HG03432 (cell line): ENCODE measurements around the gene GLB1L2.
"Not testable (repeated sequence)": the region's sequence is repeated elsewhere in the genome, so short reads cannot be mapped to it uniquely, and the experiment has no call there.

ENCODE experiments used
- ATAC-seq: cut with Tn5 transposase; IDR thresholded peaks from one replicate; pipeline ENCODE4 v1.9.1; 2021; ENCODE audit warnings: mild to moderate bottlenecking, moderate library complexity; ENCODE audit not compliant: unreplicated experiment

The GLB1L2 gene

GRCh38 chr11:134322553-134322952 lies 9.2 kb upstream of the GLB1L2 start:
- no peak for ATAC-seq

DNA sequence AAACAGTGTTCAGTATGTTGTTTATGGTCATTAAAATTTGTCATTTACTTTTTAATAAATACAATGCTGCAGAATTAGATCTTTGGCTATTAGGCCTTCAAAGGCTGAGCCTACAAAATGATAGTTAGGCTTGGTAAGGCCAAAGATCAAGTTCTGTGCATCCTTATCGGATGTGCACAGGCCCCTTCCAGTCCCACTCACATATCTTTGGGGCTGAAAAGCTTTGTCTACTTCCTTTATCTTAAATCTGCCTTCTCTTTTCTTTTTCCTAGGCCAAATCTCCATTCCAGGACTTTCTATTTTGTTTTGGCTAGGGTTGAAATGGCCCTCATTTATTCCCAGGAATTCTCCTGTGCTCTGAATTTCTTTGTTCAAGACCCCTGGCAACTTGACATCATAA lies 3.4 kb upstream of the GLB1L2 start:
- ATAC-seq: no peak

GRCh38 chr11:134330611-134331353 lies 1.0 kb upstream of the GLB1L2 start:
- no peak for ATAC-seq

GRCh38 chr11:134332189-134332631 lies 422 bp downstream of the GLB1L2 start:
- ATAC-seq: no peak

- ATAC-seq: no peak
Measured at GRCh38 chr11:134332782-134333181, 994 bp downstream of the GLB1L2 start.

DNA sequence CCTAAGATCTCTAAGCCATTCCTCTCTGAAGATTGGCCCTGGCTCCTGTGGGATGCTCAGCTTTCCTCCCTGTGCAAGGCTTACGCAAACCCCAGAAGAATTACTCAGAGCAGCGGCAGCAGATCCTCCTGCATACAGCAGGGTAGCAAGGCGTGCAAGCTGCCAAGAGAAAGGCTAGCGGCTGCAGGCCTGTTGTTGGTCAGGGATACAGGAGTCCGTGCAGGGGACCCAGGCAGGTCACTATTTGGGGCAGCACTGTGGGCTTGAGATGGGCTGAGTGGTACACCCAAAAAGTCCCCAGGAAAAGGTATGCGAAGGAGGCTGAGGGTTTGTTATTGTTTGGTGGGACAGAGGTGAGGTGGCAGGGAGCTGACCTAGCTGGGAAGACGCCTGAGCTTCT lies 1.5 kb downstream of the GLB1L2 start:
- ATAC-seq: no peak

- no peak for ATAC-seq
Measured at GRCh38 chr11:134333946-134334345, 2.2 kb downstream of the GLB1L2 start.

DNA sequence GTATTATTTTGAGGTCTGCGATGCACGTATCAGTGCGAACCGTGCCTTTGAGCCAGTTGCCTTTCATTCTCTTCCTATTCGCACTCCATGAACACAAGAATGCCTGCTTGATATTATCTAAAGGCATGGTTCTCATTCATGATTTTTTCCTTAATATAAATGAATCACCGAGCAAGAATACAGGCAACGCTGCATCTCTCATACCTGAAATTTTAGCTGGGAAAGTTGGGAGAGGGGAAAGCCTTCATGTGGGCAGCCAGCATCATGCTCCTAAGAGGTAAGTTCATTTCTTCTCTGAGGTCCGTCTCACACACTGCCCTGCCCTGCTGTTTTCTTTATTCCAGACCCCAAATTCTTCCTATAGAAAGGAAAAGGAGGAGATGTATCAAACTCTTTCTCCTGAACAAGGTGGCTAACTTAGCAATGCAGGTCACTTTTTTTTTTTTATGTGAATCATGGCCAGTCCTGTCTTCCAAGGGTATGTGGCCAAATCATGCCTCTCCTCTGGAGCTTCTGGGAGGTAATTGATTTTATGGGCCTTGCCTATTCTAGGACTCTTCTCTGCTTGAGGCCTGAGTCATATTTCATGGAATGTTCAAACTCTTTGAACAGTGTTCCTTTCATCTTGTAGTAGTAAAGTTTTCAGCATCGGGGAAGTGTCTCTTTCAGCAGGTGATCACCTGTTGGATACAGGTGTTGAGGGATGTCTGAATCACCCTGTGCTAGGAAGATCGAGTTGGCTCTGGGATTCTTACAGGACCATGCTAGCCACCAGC lies 3.2 kb downstream of the GLB1L2 start:
- no peak for ATAC-seq

DNA sequence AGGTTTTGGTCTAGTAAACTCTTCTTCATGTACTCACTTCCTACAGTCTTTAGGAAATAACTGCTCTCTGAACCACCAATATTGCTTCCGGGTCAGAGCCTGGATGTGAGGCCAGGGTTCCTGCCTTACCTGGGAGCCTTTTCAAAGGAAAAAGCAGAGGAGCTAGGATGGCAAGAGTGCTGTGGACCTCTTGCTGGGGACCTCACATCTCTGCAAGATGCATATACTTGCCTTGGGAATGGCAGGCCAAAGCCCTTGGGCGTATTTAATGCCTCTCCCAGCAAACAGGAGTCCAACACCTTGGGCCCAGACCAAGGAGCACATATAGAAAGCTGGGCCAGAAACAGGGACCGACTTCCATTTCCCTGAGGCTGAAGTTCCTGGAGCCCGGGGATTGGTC lies 5.3 kb downstream of the GLB1L2 start:
- no peak for ATAC-seq

GRCh38 chr11:134338068-134338467 lies 6.3 kb downstream of the GLB1L2 start:
- ATAC-seq: no peak

- no peak for ATAC-seq
Measured at GRCh38 chr11:134338654-134339053, 6.9 kb downstream of the GLB1L2 start.

GRCh38 chr11:134339756-134340155 lies 8.0 kb downstream of the GLB1L2 start:
- ATAC-seq: no peak

GRCh38 chr11:134340354-134340964 lies 8.7 kb downstream of the GLB1L2 start:
- no peak for ATAC-seq

DNA sequence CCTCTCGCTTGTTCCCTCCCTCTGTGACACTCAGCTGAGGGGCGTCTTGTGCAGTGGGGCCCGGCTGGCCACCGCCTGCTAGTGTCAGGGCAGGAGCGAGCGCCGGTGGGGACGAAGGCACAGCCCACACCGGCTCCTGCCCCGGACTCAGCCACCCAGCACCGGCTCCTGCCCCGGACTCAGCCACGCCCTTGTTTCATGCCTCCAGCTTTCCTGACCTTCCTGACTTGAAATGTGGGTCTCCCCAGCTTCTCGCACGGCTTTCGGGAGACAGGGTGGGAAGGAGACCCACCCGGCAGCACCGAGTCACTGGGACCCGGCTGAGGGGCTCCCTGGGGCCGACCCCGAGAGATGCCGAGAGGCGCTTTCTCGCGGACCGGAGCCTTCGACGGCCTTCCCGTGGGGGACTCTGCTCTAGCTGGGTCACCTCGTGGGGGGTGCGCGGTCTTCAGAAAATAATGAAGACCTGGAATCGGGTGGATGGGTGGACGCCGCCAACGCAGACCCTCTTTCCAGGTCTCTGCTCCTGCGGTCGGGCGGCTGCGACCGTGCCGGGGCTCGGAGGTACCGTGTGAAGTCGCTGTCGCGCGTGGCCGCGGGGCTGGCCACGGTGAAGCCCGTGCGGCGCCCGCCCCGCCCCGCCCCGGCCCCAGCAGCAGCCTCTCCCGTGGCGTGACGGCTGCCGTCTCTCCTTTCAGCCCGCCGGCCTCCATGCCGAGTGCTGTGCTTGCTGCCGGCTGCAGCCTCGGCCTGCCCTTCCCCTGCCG lies 10.2 kb downstream of the GLB1L2 start:
- ATAC-seq: no peak

GRCh38 chr11:134342572-134343340 lies 11.0 kb downstream of the GLB1L2 start:
- no peak for ATAC-seq

- no peak for ATAC-seq
Measured at GRCh38 chr11:134343646-134344045, 11.9 kb downstream of the GLB1L2 start.

DNA sequence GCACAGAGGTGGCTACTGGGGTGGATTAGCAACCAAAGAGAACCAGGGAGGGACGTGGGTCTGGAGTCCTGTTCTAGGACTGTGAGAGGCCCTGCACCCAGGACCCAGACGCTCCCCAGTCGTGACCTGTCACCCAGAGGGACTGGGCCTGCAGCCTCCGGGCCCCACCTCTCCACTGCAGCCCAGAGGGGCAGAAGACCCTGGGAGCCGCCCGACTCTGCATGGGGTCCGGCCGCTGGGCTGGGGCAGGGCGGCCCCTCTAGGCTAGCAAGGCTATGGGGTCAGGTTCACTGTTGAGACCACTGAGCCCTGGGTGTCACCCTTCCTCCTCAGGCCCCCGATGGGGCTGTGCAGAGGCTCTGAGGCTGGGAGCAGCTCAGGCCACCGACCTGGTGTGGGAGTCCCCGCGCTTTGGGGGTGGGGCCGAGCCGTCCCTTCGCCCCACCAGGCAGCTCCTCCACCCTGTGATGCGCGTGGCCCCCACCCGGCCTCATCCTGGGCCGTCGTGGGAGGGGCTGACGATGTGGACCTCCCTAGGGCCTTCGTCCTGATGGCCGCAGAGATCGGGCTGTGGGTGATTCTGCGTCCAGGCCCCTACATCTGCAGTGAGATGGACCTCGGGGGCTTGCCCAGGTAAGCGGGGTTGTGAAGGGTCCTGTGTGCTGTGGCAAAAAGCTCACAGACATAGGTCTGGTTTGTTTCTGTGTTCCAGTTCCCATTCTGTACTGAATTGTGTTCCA lies 12.9 kb downstream of the GLB1L2 start:
- ATAC-seq: not testable (repeated sequence)

DNA sequence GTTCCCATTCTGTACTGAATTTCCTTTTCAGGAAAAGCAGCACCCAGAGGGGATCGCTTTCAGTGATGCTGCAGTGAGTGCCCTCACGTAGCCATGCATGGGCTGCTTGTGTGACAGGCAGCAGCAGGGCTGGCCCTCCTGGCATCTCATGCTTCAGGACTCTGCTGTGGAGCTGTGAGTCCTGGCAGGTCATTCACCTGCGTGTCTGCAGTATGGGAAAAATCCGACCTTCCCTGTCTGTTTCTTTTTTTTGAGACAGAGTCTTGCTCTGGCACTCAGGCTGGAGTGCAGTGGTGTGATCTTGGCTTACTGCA lies 13.4 kb downstream of the GLB1L2 start:
- ATAC-seq: no peak

GRCh38 chr11:134346101-134346975 lies 14.6 kb downstream of the GLB1L2 start:
- ATAC-seq: no peak
